SH-SY5Y (cell line): ENCODE data around the gene MRPS18A.

Experiments used
- GATA2 ChIP-seq: IDR thresholded peaks from 2 replicates; pipeline ENCODE4 v1.6.1; 2011; ENCODE audit warnings: mild to moderate bottlenecking, low read depth, low read length
- GATA3 ChIP-seq: IDR thresholded peaks from 2 replicates; pipeline ENCODE4 v1.6.1; 2011; ENCODE audit warnings: low read depth, mild to moderate bottlenecking, low read length, moderate library complexity

DNA sequence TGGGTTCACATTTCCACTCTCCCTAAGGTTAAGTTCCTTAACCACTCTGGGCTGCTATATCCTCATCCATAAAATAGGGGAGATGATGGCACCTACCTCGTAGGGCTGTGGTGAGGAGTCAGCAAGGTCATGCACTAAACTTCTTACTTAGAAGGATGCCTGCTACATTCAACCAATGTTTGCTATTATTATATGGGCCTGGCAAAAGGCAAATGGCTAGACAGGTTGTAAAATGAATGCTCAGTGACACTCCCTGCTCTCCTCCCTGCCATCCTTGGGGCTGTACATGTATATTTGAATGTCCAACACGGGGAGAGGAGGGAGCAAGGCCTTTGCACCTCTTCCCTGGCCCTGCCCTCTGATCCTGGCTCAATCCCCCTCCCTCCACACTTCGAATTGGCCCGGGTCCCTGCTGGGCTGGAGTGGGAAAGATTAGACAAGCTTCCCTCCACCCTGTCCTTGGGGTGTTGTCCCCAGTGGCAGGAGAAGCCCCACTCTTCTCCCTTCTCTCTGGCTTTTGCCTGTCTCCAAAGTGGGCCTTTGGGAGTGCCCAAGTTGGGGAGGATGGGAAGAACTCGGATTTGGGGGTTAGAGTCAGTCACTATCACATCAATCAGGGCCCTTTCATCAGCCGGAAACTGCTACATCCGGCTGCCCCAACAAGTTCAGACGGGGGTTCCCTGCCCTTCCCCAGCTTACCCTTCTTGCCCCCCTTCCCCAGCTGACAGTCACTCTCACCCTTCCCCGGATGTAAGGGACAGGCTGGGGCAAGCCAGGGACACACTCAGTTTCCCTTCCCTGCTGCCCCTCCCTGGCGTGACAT, 46.1 kb upstream of the MRPS18A start:
- TF ChIP-seq GATA3 (no peak), GATA2 (no peak)
